B cell (primary cell): Measurements from ENCODE around the gene PTPRG. TPM values are rescaled to one million over a fixed set of nuclear protein-coding genes. Genes with fewer than 3 reads are reported as not detected.

Experiments used
- ATAC-seq: fragments of 200-7000 bp; cut with Tn5 transposase; one replicate; pipeline ENCODE4 v1.10.0; 2021; ENCODE audit warnings: low read depth, mild to moderate bottlenecking, moderate number of reproducible peaks, moderate library complexity
- CTCF ChIA-PET: fragments of 350-600 bp; sonication (Branson Sonifier 250); formaldehyde crosslinking; loops from one replicate; lab custom pipeline; 2021; ENCODE audit warnings: antibody characterized with exemption, inconsistent platforms; lab: Charles Lee
- POLR2A ChIA-PET: fragments of 350-600 bp; sonication (Branson Sonifier 250); formaldehyde crosslinking; loops from one replicate; lab custom pipeline; 2021; ENCODE audit warnings: antibody characterized with exemption; lab: Charles Lee
- DNase-seq: peaks from one replicate; pipeline ENCODE4 v3.0.0; 2013
- H2AFZ ChIP-seq: 2 replicates; pipeline ENCODE4 v1.6.1; 2012; ENCODE audit warnings: mild to moderate bottlenecking, low read depth, low read length; ENCODE audit not compliant: insufficient read depth, poor library complexity, severe bottlenecking
- H3K27ac ChIP-seq, 2 donors: 1 replicate in 1 of 2; 2 replicates in 1 of 2; pipeline ENCODE4 v1.5.1; 2012 to 2013; ENCODE audit warnings: low read length in 2 of 2, mild to moderate bottlenecking in 2 of 2, moderate library complexity in 1 of 2
- H3K27me3 ChIP-seq, 4 experiments: fragments of 200-600 bp in 1 of 4; sonication (generic) in 1 of 4; replicated peaks in 1 of 4; 1 replicate in 2 of 4; 2 replicates in 2 of 4; pipeline versions ENCODE4 v1.6.1 to v1.7.0; 2013 to 2016; ENCODE audit warnings: low read length in 3 of 4, mild to moderate bottlenecking in 2 of 4, mixed read lengths in 1 of 4, moderate library complexity in 1 of 4; ENCODE audit not compliant: insufficient read depth in 4 of 4, control insufficient read depth in 3 of 4; ENCODE audit errors: control extremely low read depth in 1 of 4
- H3K36me3 ChIP-seq, 2 experiments: replicated peaks in 1 of 2; 1 replicate in 1 of 2; 2 replicates in 1 of 2; pipeline versions ENCODE4 v1.6.1 to v1.7.1; 2013; ENCODE audit warnings: low read length in 1 of 2; ENCODE audit not compliant: insufficient read depth in 2 of 2, control insufficient read depth in 1 of 2; ENCODE audit errors: control extremely low read depth in 1 of 2, extremely low read depth in 1 of 2
- H3K4me1 ChIP-seq, 2 donors: fragments of 200-600 bp in 1 of 2; sonication (generic) in 1 of 2; 1 replicate in 1 of 2; 2 replicates in 1 of 2; pipeline versions ENCODE4 v1.5.1 to v1.6.1; 2013 to 2017; ENCODE audit warnings: low read length in 2 of 2; ENCODE audit not compliant: control insufficient read depth in 2 of 2, insufficient read depth in 2 of 2
- H3K4me2 ChIP-seq: replicated peaks from 2 replicates; pipeline ENCODE3; 2012; ENCODE audit warnings: mild to moderate bottlenecking, low read depth, low read length; ENCODE audit not compliant: poor library complexity, severe bottlenecking
- H3K4me3 ChIP-seq, 5 experiments: fragments of 200-600 bp in 1 of 5; sonication (generic) in 1 of 5; 1 replicate in 3 of 5; 2 replicates in 2 of 5; pipeline versions ENCODE4 v1.5.1 to v1.7.0; 2011 to 2016; ENCODE audit warnings: low read length in 4 of 5, mild to moderate bottlenecking in 4 of 5, low read depth in 2 of 5, control low read depth in 1 of 5, moderate library complexity in 1 of 5; ENCODE audit not compliant: insufficient read depth in 1 of 5; ENCODE audit errors: control extremely low read depth in 1 of 5, extremely low read depth in 1 of 5
- H3K79me2 ChIP-seq: fragments of 200-600 bp; sonication (generic); one replicate; pipeline ENCODE4 v1.6.0; 2016; ENCODE audit warnings: low read length; ENCODE audit not compliant: control insufficient read depth, insufficient read depth
- H3K9ac ChIP-seq: fragments of 200-600 bp; sonication (generic); 2 replicates; pipeline ENCODE4 v1.6.1; 2017; ENCODE audit warnings: mild to moderate bottlenecking, low read length, moderate library complexity
- H3K9me3 ChIP-seq, 3 donors: one replicate each; pipeline versions ENCODE4 v1.6.1 to v1.7.1; 2013; ENCODE audit warnings: low read length in 2 of 3; ENCODE audit not compliant: control insufficient read depth in 2 of 3, insufficient read depth in 1 of 3; ENCODE audit errors: control extremely low read depth in 1 of 3
- H4K20me1 ChIP-seq: 2 replicates; pipeline ENCODE4 v1.6.0; 2012; ENCODE audit warnings: mild to moderate bottlenecking, low read length; ENCODE audit not compliant: insufficient read depth, control insufficient read depth, poor library complexity, severe bottlenecking
- H3K27ac Mint-ChIP-seq: one replicate; pipeline ENCODE4 v1.8.0; 2021; ENCODE audit warnings: mixed read lengths
- H3K27me3 Mint-ChIP-seq: one replicate; pipeline ENCODE4 v1.8.0; 2021; ENCODE audit warnings: mixed read lengths
- H3K4me1 Mint-ChIP-seq: one replicate; pipeline ENCODE4 v1.8.0; 2021; ENCODE audit warnings: mixed read lengths
- H3K4me3 Mint-ChIP-seq: one replicate; pipeline ENCODE4 v1.8.0; 2021; ENCODE audit warnings: mixed read lengths
- H3K9me3 Mint-ChIP-seq: one replicate; pipeline ENCODE4 v1.8.0; 2022; ENCODE audit warnings: mixed read lengths; ENCODE audit not compliant: insufficient read depth
- CTCF ChIP-seq: fragments of 200-600 bp; IDR thresholded peaks from one replicate; pipeline ENCODE4 v1.8.0; 2022; ENCODE audit warnings: antibody characterized with exemption, mild to moderate bottlenecking
- EZH2 ChIP-seq: IDR thresholded peaks from 2 replicates; pipeline ENCODE4 v1.6.1; 2012; ENCODE audit warnings: borderline replicate concordance, low read depth, mild to moderate bottlenecking, moderate library complexity, low read length; ENCODE audit not compliant: insufficient read depth, poor library complexity, severe bottlenecking
- WGBS: methylation state at CpG from one replicate; pipeline ENCODE4 v1.1.5; 2013; ENCODE audit warnings: missing lambda C conversion rate; ENCODE audit not compliant: insufficient coverage; 5-methylcytosine and 5-hydroxymethylcytosine counted together
- intact Hi-C: fragments of 100-400 bp; cut with micrococcal nuclease; formaldehyde crosslinking; loops from one replicate; pipeline ENCODE4 v1.10.0; 2022
- polyA plus RNA-seq: library from polyadenylated mRNA; depleted of rRNA; stranded (reverse); fragments of >200 nt; gene quantifications from 2 replicates; pipeline ENCODE4 v1.2.3, GENCODE V29; 2012
- total RNA-seq, 2 donors: library from RNA; stranded (reverse); fragments of 120-200 nt in 1 of 2; gene quantifications; 1 replicate in 1 of 2; 2 replicates in 1 of 2; pipeline versions ENCODE4 v1.2.3 to v1.2.4, GENCODE V29; 2013 to 2022

Gene PTPRG
- total and polyA plus RNA-seq, 2 donors (not counting 1 experiment from before 2014, with no cell fraction given) = 0.12 to 1.3 TPM

GRCh38 chr3:61702453-61702852, 141.1 kb downstream of the PTPRG start:
- Histone ChIP-seq H2AFZ (no peak overlapping the region), H3K36me3 (no peaks in the 10 kb centered on the region), H3K79me2 (no peaks in the 10 kb centered on the region), H3K27me3 (no peaks in the 10 kb centered on the region), H3K4me1 (no peaks in the 10 kb centered on the region), H3K9ac (no peak overlapping the region), H3K9me3 (no peaks in the 10 kb centered on the region), H3K4me2 (no peak overlapping the region), H3K4me3 (no peak overlapping the region), H3K27ac (no peak overlapping the region), H4K20me1 (no peaks in the 10 kb centered on the region)
- intact Hi-C loops = no loop called here
- Mint-ChIP-seq H3K27me3 (no peaks in the 10 kb centered on the region), H3K4me3 (no peak overlapping the region), H3K27ac (no peak overlapping the region), H3K9me3 (no peaks in the 10 kb centered on the region), H3K4me1 (no peaks in the 10 kb centered on the region)
- ChIA-PET CTCF (no interaction called here), POLR2A (no interaction called here)
- ATAC-seq (no peak), DNase-seq (no peak)
- no CpG with 5 or more reads among the region's 4 CpGs for WGBS
- no peak for TF ChIP-seq CTCF
- TF ChIP-seq EZH2 = no peak

- Histone ChIP-seq H3K36me3 (no peaks in the 10 kb centered on the region), H3K9me3 (no peaks in the 10 kb centered on the region), H2AFZ (no peak overlapping the region), H3K27me3 (no peaks in the 10 kb centered on the region), H3K4me3 (no peak overlapping the region), H3K9ac (no peak overlapping the region), H3K4me2 (no peak overlapping the region), H3K27ac (no peak overlapping the region), H4K20me1 (no peaks in the 10 kb centered on the region), H3K4me1 (no peaks in the 10 kb centered on the region), H3K79me2 (no peaks in the 10 kb centered on the region)
- intact Hi-C loops = no loop called here
- no peak overlapping the region for H3K27ac Mint-ChIP-seq
- H3K27me3 Mint-ChIP-seq = no peaks in the 10 kb centered on the region
- no peak overlapping the region for H3K4me3 Mint-ChIP-seq
- POLR2A ChIA-PET = no interaction called here
- DNase-seq (no peak), ATAC-seq (no peak)
- WGBS = 56% methylated on average over 1 of the region's 2 CpGs
- H3K4me1 Mint-ChIP-seq = no peaks in the 10 kb centered on the region
- TF ChIP-seq EZH2 (no peak), CTCF (no peak)
- CTCF ChIA-PET = no interaction called here
- H3K9me3 Mint-ChIP-seq = no peaks in the 10 kb centered on the region
Observed at GRCh38 chr3:61704807-61705206, 143.4 kb downstream of the PTPRG start.
